ENCODE data around the gene SWSAP1.

Gene SWSAP1

GRCh38 chr19:11359421-11359820, 15.0 kb upstream of the SWSAP1 start:
- TF ChIP-seq EP300 (IDR thresholded peaks at IDR 0.05; ENCODE audit: borderline replicate concordance) (no peak), FOXM1 (IDR thresholded peaks at IDR 0.05; ENCODE audit: borderline replicate concordance, low read depth) (no peak), EGR1 (IDR thresholded peaks at IDR 0.05) (no peak), RAD21 (IDR thresholded peaks at IDR 0.05; ENCODE audit: low read depth) (no peak), YY1 (IDR thresholded peaks at IDR 0.05; ENCODE audit: low read depth) (no peak), CEBPB (IDR thresholded peaks at IDR 0.05) (no peak), USF1 (IDR thresholded peaks at IDR 0.05) (no peak), ZBTB7A (IDR thresholded peaks at IDR 0.05; ENCODE audit: low read depth) (no peak), TAF1 (IDR thresholded peaks at IDR 0.05; ENCODE audit: low read depth) (no peak)
- TF ChIP-seq, protein P1, sequence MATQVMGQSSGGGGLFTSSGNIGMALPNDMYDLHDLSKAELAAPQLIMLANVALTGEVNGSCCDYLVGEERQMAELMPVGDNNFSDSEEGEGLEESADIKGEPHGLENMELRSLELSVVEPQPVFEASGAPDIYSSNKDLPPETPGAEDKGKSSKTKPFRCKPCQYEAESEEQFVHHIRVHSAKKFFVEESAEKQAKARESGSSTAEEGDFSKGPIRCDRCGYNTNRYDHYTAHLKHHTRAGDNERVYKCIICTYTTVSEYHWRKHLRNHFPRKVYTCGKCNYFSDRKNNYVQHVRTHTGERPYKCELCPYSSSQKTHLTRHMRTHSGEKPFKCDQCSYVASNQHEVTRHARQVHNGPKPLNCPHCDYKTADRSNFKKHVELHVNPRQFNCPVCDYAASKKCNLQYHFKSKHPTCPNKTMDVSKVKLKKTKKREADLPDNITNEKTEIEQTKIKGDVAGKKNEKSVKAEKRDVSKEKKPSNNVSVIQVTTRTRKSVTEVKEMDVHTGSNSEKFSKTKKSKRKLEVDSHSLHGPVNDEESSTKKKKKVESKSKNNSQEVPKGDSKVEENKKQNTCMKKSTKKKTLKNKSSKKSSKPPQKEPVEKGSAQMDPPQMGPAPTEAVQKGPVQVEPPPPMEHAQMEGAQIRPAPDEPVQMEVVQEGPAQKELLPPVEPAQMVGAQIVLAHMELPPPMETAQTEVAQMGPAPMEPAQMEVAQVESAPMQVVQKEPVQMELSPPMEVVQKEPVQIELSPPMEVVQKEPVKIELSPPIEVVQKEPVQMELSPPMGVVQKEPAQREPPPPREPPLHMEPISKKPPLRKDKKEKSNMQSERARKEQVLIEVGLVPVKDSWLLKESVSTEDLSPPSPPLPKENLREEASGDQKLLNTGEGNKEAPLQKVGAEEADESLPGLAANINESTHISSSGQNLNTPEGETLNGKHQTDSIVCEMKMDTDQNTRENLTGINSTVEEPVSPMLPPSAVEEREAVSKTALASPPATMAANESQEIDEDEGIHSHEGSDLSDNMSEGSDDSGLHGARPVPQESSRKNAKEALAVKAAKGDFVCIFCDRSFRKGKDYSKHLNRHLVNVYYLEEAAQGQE (IDR thresholded peaks at IDR 0.05; ENCODE audit: low read depth), result no peak

GRCh38 chr19:11361037-11361770, 13.3 kb upstream of the SWSAP1 start:
- TF ChIP-seq EP300 (IDR thresholded peaks at IDR 0.05; ENCODE audit: borderline replicate concordance) (no peak), MAX (IDR thresholded peaks at IDR 0.05) (peak; percentile 76), TCF12 (IDR thresholded peaks at IDR 0.05; ENCODE audit: low read depth) (no peak), FOXM1 (IDR thresholded peaks at IDR 0.05; ENCODE audit: borderline replicate concordance, low read depth) (no peak), TAF1 (IDR thresholded peaks at IDR 0.05; ENCODE audit: low read depth) (no peak)
- TF ChIP-seq, protein P1 (IDR thresholded peaks at IDR 0.05; ENCODE audit: low read depth), result peak; percentile 82

DNA sequence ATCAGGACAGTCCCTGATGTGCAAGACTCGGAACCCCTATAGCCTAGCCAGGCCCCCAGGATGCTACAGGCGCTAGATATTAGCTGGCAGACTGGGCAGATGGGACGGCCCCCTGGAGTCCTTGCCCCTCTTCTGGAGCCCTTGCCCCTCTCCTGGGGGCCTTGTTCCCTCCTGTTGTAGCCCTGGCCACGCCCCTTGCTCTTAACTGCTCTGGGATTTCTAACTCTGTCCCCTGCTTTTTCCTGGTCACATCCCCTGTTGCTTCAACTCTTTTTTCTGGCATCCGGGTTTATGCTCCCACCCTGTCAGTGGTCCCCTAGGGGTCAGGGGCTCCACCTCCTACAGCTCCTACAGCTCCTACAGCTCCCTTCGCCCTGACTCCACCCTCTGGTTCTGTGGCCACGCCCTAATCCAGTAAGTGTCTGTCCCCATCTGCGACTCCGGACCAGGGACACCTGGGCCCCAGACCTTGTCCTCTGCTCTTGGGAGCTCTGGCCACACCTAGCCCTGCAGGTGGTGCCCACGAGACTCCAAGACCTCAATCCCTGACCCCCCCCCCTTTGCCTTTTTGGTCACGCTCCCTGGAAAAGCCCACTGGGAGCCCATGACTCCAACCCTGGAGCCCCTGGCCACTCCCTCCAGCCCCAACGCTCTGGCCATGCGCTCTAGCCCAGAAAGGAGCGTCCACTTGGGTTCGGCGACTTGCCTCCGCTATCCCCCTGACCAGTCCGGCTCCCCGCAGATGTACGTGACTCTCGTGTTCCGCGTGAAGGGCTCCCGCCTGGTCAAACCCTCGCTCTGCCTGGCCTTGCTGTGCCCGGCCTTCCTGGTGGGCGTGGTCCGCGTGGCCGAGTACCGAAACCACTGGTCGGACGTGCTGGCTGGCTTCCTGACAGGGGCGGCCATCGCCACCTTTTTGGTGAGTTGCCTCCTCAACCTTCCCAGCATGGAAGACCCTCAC, 12.4 kb upstream of the SWSAP1 start:
- no peak for TF ChIP-seq EP300 (IDR thresholded peaks at IDR 0.05; ENCODE audit: borderline replicate concordance)
- no peak for TF ChIP-seq TEAD4 (IDR thresholded peaks at IDR 0.05)
- no peak for TF ChIP-seq ZBTB7A (IDR thresholded peaks at IDR 0.05; ENCODE audit: low read depth)
- no peak for TF ChIP-seq NFIC (IDR thresholded peaks at IDR 0.05)
- no peak for TF ChIP-seq RAD21 (IDR thresholded peaks at IDR 0.05; ENCODE audit: low read depth)
- TF ChIP-seq, protein P1 (IDR thresholded peaks at IDR 0.05; ENCODE audit: low read depth), result no peak
- no peak for TF ChIP-seq FOXM1 (IDR thresholded peaks at IDR 0.05; ENCODE audit: borderline replicate concordance, low read depth)
- TF ChIP-seq CEBPB (IDR thresholded peaks at IDR 0.05), result no peak
- no peak for TF ChIP-seq EGR1 (IDR thresholded peaks at IDR 0.05)
- no peak for TF ChIP-seq CREB1 (IDR thresholded peaks at IDR 0.05; ENCODE audit: low read depth)
- no peak for TF ChIP-seq USF1 (IDR thresholded peaks at IDR 0.05)
- TF ChIP-seq MAX (IDR thresholded peaks at IDR 0.05), result no peak
- TF ChIP-seq TCF12 (IDR thresholded peaks at IDR 0.05; ENCODE audit: low read depth), result no peak
- no peak for TF ChIP-seq YY1 (IDR thresholded peaks at IDR 0.05; ENCODE audit: low read depth)
- no peak for TF ChIP-seq TAF1 (IDR thresholded peaks at IDR 0.05; ENCODE audit: low read depth)

DNA sequence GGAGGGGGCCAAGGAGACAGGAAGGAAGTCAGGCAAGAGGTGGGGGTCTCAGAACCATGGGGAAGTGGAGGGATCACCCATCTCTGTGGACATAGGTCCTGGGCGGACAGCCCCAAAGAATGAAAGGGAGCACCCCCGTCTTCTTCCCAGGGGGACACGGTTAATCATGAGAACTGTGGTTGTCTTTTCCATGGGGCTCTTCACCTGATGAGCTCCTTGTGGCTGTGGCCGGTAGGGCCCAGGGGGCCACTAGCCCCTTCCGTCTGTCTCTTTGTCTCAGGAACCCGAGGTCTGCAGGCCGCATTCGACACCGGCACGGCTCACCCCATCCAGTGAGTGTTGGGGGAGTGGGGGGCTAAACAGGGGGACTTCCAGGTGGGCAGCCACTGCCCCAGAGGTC, 10.6 kb upstream of the SWSAP1 start:
- TF ChIP-seq MAX (IDR thresholded peaks at IDR 0.05), result no peak
